G401 (cell line): ENCODE results near the gene COQ8A. TPM values are rescaled to one million over a fixed set of nuclear protein-coding genes. Genes with fewer than 3 reads are reported as not detected.
A peak's percentile ranks its signal among the peaks of the same experiment; 100 is the strongest.
"Not testable (repeated sequence)": the region's sequence is repeated elsewhere in the genome, so short reads cannot be mapped to it uniquely, and the experiment has no call there.

Experiments used
- DNase-seq: peaks from one replicate; pipeline ENCODE4 v3.0.0-alpha.2; 2015; ENCODE audit warnings: low spot score
- in situ Hi-C: cut with HindIII; loops from 2 replicates; pipeline ENCODE4 v1.10.0; 2016; ENCODE audit warnings: low sequenced_read_pairs, mixed read lengths
- total RNA-seq: library from RNA; depleted of rRNA; stranded (reverse); fragments of >200 nt; shearing (Covaris generic); gene quantifications from 2 replicates; pipeline ENCODE4 v1.2.3, GENCODE V29; 2014

The COQ8A gene
- total RNA-seq, 1 experiment from 2014 or later, result 31.7 TPM

DNA sequence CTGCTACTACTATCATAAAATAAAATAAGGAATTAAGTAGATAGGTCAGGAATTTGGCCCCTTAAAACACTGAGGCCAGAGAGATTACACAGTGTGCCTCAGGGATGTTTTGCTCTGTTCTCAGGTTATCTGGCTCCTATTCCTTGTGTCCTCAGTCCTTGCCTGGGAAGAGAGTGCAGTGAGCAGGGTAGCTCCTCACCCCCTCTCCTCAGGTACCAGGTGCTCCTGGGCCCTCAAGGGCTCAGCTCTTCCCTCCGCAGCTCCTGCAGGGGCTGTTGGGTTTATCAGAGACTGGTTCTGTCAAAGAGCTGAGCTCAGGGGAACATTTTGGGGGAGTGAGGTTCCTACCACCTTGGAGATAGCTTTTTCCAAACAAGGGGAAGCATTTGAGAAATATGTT, 20.1 kb upstream of the COQ8A start:
- in situ Hi-C loops, result no loop called here
- no peak for DNase-seq

DNA sequence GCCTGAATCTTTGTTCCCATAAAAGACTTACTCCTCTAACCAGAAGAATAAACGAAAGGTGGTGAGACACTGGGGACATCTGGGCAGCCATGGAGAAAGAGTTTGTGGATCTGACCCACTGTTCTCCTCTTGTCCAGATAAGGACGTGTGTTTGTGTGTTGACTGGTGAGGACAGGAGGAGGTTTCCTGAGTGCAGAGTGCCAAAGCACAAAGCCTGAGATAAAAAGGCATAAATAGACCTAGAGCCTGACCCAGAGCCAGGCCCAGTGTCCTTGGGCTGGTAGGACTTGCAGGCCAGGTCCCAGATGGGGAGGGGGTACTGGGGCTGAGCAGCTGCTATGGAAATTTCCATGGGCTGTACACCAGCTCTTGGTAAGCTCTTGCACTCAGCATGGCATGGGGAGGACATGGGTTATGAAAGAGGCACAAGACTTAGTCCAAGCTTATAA, 19.6 kb upstream of the COQ8A start:
- in situ Hi-C loops, result no loop called here
- DNase-seq, result peak; percentile 77

DNA sequence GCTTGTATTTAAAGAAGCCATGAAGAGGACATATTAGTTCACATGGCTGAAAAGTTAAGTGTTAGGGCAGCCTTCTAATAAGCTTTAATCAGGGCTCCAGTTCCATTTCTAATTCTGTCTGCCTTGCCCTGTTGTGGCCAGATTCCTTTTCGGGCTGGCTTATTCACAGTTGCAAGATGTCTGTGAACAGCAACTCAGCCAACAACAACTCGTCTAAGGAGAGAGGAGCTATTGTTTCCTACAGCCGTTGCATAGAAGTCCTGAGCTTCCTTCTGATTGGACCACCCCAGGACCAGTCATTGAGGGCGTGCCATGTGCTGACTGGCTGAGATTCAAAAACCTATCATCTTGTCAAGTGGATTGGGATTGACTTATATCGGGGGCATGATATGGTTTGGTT, 18.6 kb upstream of the COQ8A start:
- DNase-seq, result no peak
- in situ Hi-C loops, result no loop called here

DNA sequence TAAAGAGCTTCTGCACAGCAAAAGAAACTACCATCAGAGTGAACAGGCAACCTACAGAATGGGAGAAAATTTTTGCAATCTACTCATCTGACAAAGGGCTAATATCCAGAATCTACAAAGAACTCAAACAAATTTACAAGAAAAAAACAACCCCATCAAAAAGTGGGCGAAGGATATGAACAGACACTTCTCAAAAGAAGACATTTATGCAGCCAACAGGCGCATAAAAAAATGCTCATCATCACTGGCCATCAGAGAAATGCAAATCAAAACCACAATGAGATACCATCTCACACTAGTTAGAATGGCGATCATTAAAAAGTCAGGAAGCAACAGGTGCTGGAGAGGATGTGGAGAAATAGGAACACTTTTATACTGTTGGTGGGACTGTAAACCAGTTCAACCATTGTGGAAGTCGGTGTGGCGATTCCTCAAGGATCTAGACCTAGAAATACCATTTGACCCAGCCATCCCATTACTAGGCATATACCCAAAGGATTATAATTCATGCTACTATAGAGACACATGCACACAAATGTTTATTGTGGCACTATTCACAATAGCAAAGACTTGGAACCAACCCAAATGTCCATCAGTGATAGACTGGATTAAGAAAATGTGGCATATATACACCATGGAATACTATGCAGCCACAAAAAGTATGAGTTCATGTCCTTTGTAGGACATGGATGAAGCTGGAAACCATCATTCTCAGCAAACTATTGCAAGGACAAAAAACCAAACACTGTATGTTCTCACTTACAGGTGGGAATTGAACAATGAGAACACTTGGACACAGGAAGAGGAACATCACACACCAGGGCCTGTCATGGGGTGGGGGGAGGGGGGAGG, 10.6 kb upstream of the COQ8A start:
- in situ Hi-C loops, DNase-seq: not testable (repeated sequence)

DNA sequence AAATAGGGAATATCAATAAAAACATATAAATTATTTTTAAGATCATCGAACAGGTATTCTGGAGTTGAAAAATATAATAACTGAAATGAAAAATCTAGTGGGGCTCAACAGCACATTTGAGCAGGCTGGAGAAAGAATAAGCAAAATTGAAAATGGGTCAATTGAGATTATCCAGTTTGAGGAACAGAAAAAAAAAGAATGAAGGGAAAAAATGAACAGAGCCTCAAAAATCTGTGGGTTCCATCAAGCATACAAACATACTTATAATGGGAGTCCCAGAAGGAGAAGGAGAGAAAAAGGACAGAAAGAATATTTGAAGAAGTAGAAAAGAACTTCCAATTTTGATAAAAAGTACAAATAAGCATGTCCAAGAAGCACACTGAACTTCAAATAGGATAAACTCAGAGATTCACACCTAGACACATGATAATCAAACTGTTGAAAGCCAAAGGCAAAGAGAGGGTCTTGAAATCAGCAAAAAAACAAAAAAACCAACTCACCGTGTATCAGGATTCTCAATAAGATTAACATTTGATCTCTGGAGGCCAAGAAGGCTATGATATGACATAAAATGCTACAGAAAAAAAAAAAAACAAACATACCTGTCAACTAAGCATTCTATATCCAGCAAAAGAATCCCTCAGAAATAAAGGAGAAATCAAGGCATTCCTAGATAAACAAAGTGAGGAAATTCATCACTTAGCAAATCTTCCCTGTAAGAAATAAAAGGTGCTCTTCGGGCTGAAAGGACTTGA, 5.4 kb upstream of the COQ8A start:
- in situ Hi-C loops, result no loop called here
- DNase-seq, result no peak

DNA sequence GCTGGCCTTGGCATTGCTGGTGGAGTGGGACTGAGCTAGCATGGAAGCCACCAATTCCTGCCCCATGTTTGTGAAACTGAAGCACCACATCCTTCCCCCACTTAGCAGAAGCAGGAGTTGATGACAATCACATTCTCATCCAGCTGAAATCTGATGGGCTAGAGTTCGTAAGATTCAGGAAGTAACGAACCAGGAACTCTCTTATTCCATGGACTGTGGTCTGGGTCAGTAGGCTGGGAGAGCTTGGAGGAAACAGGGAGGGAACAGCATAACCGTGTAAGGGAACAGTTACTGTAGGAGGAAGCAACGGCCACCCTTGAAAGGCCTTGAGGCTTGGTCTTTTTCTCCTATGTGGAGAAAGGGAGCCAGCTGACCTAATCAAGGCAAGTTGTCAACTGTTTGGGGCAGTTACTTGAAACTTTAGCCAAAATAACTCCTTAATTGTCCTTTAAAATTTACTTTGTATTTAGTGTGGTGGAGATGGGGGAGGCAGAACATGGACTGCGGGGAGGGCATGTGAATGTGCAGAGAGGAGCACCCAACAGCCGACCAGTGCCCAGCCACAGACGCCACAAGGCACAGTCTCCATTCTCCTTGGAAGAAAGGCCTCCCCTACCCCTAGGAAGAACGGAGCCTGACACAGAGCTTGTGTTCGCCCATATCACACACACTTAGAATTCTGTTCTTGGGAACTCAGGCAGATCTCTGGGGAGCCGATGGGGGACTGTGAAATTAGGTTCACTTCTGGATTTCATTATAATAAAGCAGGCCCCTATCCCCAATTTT, 2.0 kb upstream of the COQ8A start:
- in situ Hi-C loops, result no loop called here
- DNase-seq, result no peak

DNA sequence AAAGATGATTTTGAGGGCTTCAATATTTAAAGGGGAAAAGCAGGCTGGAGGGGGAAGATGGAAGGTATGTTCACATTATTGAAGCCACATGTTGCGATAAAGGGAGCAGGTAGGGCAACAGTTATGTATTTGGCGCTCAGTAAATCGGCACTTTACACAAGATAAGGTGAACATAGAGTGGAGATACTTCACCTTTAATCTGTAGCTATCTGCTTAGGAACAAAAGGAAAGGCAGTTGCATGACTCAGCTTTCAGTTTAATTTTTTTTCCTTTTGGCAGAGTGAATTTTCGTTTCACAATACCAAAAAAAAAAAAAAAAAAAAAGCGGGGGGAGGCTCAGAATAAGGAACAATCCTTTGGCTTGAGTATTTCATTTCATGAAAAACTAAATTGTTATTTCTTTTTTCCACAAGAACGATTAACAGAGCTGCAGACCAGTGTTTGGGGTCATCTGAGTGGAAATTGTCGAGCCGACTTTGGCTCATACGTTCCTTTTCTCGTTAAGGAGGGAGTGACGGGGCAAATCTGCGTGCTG, 1.1 kb upstream of the COQ8A start:
- in situ Hi-C loops, result no loop called here

DNA sequence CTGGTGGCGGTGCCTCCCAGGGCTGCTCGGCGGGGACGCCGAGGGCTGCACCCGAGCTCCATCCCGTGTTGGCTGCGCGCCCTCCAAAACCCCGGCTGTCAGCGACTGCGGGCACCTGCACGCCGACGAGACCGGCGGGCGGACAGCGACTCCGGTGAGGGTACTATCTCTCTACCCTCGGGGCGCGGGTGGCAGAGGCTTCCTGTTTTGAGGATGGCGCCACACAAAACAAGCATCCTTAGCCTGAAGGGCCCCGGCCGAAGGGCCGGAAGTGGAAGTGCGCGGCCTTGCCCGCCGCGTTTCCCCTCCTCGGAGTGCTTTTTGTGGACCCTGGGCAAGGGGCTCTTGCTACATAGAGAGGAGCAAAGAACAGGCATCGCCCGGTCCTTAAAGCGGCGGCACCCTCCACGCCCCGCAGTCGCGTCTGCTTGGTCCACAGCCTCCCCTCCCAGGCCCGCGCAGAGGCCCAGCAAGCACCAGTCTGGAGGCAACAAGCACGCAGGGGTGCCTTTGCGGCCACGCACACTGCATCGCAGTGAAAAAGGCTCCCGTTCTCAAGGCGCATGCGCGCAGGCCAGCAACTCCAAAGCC, 561 bp upstream of the COQ8A start:
- in situ Hi-C loops, result no loop called here
- DNase-seq, result peak; percentile 67

More for the DNA sequence above, 1.1 kb upstream of the COQ8A start:
- no peak for DNase-seq

DNA sequence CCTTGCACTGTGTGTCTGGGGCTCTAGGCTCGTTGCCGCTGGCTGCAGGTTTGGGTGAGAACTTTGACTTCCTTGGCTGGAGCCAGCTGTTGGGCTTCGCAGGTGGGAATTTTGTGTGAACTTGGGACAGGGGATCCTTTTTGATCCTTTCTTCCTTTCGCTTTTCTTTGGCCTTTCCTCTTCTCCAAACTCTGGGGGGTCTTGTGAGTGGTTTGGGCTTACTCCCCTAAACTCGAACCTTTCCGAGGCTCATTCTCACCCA, 643 bp downstream of the COQ8A start:
- in situ Hi-C loops, result no loop called here
- no peak for DNase-seq

DNA sequence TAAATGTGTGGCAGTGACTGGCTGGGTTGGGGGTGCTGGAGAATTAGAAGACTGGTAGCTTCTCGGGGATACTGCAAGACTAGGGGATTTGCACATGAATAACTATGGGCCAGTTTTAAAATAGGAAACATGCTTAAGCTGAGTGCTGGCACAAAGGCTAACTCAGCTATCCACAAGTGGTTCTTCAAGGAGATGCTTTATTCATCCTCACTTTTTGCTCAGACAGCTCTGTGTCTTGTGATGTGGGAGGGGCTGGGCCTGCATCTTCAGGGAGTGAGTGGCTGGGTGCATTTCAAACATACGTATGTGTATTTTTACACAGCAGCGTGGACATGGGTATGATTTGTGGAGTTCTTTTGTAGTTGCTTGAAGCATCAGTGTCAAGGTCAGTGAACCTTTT, 2.3 kb downstream of the COQ8A start:
- in situ Hi-C loops, result no loop called here
- no peak for DNase-seq

DNA sequence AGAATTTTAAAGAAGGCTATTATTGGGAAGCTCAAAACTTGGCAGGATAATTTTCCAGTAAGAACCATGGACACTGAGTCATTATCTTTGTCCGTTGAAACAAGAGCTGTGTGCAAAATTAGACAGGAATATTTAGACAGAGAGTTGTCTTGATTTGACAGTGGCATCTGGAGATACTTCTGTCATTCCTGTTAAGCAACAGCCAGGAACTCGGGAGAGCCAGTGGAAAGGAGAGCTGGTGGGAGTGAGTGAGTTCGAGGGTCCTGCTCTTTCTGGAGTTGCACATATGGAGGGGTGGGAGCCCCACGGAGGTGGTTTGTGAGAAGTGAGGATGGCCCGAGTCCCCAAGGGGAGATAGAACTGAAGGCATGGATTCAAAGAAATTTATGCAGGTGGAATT, 3.1 kb downstream of the COQ8A start:
- no peak for DNase-seq
- in situ Hi-C loops, result no loop called here

DNA sequence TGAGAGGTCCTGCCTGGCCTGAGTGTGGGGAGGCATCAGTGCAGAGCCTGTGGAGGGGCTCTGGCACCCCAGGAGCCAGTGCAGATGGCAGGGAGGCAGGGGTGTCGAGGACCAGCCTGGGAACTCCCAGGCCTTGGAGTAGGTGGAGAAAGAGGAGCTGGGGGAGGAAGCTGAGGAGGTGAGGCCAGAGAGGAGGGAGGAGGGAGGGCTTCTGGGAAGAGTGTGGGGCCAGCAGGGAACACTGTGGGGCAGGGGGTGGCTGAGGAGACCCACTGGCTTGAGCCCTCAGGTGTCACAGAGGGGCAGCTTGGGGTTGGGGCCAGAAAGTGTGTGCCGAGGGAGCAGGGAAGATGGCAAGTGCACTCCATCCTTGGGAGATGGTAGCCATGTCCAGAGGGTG, 3.8 kb downstream of the COQ8A start:
- DNase-seq, result no peak
- in situ Hi-C loops, result no loop called here

DNA sequence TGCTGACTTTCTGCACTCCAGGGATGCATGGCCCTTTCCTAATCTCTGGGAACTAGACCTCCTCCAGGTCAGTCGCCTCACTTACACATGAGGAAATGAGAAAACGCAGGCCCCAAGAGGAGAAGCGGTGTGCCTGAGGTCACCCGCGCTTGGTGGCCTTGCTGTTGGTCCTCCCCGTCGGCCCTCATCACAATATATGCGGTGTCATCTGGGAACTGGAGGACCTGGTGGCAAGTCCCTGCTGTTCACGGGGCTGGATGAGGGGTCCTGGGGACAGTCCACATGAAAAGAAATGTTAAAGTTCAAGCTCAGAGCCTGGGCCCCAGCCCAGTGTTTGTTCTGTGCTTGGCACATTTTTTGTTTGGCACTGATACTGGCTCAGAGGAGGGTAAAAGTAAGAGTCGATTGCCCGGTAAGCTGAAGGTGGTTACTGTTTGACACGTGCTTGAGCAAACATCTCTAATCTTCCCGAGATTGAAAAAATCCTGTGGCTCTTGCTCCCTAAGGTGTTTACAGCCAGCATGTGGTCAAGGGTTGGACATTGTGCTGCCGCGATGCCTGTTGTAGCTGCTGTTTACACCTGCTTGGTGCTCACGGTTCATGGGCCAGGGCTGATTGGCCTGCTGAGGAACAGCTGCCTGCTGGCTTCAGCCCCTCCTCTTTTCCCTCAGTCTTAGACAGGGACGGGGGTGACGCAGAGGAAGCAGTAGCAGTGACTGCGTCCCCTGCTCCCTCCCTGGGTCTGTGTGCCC, 5.2 kb downstream of the COQ8A start:
- DNase-seq, result peak; percentile 46
- in situ Hi-C loops, result no loop called here

DNA sequence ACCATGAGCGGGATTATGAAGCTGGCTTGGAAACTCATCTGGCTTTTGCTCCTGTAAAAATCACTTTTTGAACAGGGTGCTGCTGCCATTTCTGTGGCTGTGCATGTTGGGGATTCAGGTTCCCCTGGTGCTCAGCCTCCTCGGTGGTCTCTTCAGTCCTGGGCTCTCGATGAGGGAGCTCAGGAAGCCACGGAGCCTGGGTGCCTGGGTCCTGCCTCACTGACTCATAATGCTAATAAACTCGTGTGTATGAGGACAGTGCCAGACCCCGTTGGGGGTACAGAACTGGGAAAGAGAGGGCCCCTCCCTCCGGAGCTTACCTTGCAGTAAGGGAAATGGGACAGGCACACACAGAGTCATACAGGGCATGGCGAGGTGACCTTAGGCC, 5.8 kb downstream of the COQ8A start:
- no peak for DNase-seq
- in situ Hi-C loops, result no loop called here

DNA sequence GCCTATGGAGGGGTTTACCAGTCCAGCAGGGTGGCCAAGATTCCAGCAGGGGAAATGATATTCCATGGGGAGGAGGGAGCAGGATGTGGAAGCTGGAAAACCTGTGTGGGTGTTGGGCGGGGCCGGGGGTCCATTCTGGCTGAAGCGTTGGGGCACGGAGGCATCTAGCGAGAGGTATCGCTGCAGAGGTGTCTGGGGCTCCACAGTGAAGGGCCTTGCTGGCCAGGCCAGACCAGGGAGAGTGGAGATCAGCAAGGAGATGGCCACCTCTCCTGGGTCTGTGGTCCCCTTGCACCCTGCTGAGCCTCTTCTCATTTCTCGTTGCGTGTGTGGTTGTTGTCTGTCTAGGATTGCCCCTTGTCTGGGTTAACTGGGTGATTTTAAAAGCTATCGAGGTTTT, 6.2 kb downstream of the COQ8A start:
- in situ Hi-C loops, result no loop called here

DNA sequence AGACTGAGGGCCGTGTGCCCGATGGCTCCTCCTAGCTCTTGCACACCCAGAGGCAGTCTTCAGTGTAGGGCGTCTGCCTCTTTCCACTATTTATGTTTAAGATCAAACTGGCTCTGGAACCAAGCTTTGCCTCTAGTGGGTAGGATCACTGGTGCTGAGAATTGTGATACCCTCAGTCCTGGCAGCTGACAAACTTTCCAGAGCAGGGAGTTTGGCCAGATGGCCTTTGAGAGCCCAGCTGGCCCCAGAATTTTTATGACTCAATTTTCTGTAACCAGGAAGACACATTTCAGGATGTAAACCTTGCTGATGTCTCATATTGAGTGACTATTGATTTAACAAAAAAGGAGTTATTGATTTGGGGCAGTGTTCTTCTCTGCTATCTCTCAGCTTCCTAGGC, 6.7 kb downstream of the COQ8A start:
- peak; percentile 67 for DNase-seq
- in situ Hi-C loops, result no loop called here

More for the DNA sequence above, 6.2 kb downstream of the COQ8A start:
- DNase-seq, result no peak

DNA sequence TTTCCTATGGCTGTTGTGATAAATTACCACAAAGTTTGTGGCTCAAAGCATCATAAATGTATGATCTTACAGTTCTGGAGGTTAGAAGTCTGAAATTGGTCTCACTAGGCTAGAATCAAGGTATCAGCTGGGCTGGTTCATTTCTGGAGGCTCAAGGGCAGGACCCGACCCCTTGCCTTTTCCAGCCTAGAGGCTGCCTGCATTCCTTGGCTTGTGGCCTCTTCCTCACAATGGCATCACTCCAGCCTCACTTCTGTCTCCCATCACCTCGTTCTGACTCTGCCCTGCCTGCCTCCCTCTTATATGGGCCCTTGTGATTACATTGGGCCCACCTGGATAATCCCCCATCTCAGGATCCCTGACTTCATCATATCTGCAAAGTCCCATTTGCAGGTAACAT, 8.0 kb downstream of the COQ8A start:
- in situ Hi-C loops, result no loop called here

DNA sequence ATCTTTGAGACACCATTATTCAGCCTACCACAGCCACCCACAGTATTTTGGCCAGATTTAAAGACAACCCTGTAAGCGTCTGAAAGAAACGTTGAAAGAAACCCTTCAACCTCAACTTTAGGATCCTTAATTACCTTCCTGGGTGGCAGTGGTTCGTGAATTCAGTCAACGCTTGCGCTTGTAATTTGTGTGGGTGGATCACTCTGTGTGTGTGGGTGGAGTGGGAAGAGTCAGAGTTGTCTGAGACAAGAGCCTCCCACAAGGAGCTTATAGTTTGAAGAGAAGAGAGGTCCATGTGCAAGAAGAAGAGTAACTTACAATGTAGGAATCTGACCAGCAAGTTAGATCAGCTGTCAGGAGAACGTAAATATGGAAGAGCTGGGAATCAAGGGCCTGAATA, 8.4 kb downstream of the COQ8A start:
- no peak for DNase-seq
- in situ Hi-C loops, result no loop called here

More for the DNA sequence above, 8.0 kb downstream of the COQ8A start:
- DNase-seq, result no peak

DNA sequence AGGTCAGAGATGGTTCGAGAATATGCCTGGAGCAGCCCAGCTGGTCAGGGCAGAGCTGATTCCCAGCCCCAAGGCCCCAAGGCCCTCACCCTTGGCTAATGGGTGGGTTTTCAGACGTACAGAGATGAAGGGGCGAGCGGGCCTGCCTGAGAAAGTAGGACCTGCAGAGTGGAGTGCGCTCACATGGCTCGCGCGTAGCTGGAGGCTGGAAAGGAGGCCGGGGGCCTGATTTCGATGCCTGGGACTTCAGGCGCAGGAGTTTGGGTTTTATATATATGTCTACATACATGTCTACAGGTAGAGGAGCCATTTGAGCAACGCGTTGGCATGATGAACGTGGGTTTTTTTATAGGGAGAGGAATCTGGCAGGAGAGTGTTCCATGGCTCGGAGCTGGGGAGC, 8.9 kb downstream of the COQ8A start:
- in situ Hi-C loops, result no loop called here

More for the DNA sequence above, 8.9 kb downstream of the COQ8A start:
- DNase-seq, result no peak
